ENCODE data around the gene WWOX. TPM values are rescaled to one million over a fixed set of nuclear protein-coding genes. Genes with fewer than 3 reads are reported as not detected.

The WWOX gene
- total RNA-seq, 6 experiments from 2014 or later: 0.46 to 3.4 (median 1.3) TPM

DNA sequence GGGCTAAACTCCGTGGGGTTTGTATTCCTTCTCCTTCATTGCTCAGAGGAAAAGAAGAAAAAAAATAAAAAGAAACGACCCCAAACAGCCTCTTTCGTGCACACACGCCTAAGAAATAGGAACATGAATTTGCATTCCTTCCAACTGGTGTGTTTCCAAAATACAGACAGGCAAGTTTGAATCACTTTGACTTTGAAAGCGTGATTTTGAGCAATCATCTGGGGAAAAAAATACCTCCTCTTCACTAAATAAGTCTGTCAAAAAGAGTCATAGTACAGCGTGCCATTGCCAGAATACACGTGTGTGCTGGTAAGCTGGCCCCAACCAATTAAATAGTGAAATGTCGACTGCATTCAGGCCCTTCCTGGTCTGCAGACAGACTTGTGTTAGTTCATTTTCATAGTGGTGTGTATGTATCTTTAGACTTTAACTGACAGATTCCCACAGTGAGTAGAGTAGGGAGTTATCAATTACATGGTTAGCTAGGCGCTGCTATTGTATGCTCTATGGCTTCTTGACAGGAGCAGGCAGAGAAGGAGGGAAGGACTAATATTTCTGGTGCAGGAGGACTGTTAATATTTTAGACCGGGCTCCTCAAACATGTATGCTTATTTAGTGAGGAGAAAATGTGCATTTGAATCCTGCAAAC, 882.8 kb downstream of the WWOX start:
- no peaks in the 10 kb centered on the region for H3K27me3 Mint-ChIP-seq (ENCODE audit: insufficient read depth)
- H3K4me1 Mint-ChIP-seq (ENCODE audit: low read depth): no peaks in the 10 kb centered on the region
- DNase-seq: no peak
- H3K4me3 Mint-ChIP-seq: no peak overlapping the region
- no peak overlapping the region for H3K27ac Mint-ChIP-seq
- TF ChIP-seq, protein P1, sequence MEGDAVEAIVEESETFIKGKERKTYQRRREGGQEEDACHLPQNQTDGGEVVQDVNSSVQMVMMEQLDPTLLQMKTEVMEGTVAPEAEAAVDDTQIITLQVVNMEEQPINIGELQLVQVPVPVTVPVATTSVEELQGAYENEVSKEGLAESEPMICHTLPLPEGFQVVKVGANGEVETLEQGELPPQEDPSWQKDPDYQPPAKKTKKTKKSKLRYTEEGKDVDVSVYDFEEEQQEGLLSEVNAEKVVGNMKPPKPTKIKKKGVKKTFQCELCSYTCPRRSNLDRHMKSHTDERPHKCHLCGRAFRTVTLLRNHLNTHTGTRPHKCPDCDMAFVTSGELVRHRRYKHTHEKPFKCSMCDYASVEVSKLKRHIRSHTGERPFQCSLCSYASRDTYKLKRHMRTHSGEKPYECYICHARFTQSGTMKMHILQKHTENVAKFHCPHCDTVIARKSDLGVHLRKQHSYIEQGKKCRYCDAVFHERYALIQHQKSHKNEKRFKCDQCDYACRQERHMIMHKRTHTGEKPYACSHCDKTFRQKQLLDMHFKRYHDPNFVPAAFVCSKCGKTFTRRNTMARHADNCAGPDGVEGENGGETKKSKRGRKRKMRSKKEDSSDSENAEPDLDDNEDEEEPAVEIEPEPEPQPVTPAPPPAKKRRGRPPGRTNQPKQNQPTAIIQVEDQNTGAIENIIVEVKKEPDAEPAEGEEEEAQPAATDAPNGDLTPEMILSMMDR (IDR thresholded peaks at IDR 0.05): no peak
- H3K9me3 Mint-ChIP-seq: peaks cover 62% of the 10 kb centered on the region
- H3K36me3 Mint-ChIP-seq (ENCODE audit: low read depth): peaks cover 7% of the 10 kb centered on the region; the same call in 1 of the 2 replicates

- no peaks in the 10 kb centered on the region for H3K27me3 Mint-ChIP-seq (ENCODE audit: insufficient read depth)
- TF ChIP-seq, protein P1 (IDR thresholded peaks at IDR 0.05): no peak
- H3K9me3 Mint-ChIP-seq: peaks cover 58% of the 10 kb centered on the region
- peaks cover 7% of the 10 kb centered on the region; the same call in 1 of the 2 replicates for H3K36me3 Mint-ChIP-seq (ENCODE audit: low read depth)
- no peak for DNase-seq
- H3K27ac Mint-ChIP-seq: no peak overlapping the region
- H3K4me1 Mint-ChIP-seq (ENCODE audit: low read depth): no peaks in the 10 kb centered on the region
- H3K4me3 Mint-ChIP-seq: no peak overlapping the region
These were observed 884.9 kb downstream of the WWOX start for GRCh38 chr16:78984324-78984723.

DNA sequence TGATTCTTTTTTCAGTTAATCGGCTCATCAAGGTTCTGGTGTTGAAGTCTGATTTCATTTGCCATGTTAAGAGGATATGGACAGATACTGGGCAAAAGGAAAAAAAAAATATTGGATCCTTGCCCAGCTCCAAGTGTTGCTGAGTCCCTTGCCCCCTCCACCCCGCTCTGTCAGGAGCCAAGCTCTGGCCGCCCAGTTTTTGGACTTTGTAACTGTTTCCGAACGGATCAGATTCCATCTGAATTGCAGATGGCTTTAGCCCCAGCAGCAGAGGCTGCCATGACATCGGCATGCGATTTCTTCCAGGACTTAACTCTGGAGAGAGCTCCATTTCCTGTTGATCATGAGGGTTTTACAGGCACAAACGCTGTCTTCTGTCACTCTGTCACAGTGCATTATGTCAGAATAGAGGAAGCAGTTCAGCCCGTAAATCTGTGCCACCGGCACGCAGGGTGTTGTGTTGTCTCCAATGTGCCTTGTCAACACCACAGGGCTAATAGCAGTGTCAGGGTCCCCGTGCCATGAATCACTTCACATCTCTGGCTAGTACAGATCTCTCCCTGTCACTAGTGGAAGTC, 885.5 kb downstream of the WWOX start:
- Mint-ChIP-seq H3K27me3 (ENCODE audit: insufficient read depth) (no peaks in the 10 kb centered on the region), H3K36me3 (ENCODE audit: low read depth) (peaks cover 7% of the 10 kb centered on the region; the same call in 1 of the 2 replicates), H3K27ac (no peak overlapping the region), H3K9me3 (peaks cover 62% of the 10 kb centered on the region), H3K4me1 (ENCODE audit: low read depth) (no peaks in the 10 kb centered on the region), H3K4me3 (no peak overlapping the region)
- TF ChIP-seq, protein P1 (IDR thresholded peaks at IDR 0.05): no peak
- DNase-seq: no peak

GRCh38 chr16:78985716-78986605, 886.5 kb downstream of the WWOX start:
- peaks cover 65% of the 10 kb centered on the region for H3K9me3 Mint-ChIP-seq
- H3K4me3 Mint-ChIP-seq: no peak overlapping the region
- no peaks in the 10 kb centered on the region for H3K4me1 Mint-ChIP-seq (ENCODE audit: low read depth)
- H3K36me3 Mint-ChIP-seq (ENCODE audit: low read depth): peaks cover 7% of the 10 kb centered on the region; the same call in 1 of the 2 replicates
- TF ChIP-seq, protein P1 (IDR thresholded peaks at IDR 0.05): no peak
- H3K27ac Mint-ChIP-seq: no peak overlapping the region
- no peak for DNase-seq
- H3K27me3 Mint-ChIP-seq (ENCODE audit: insufficient read depth): no peaks in the 10 kb centered on the region

GRCh38 chr16:78987666-78988065, 888.2 kb downstream of the WWOX start:
- TF ChIP-seq, protein P1 (IDR thresholded peaks at IDR 0.05): no peak
- peaks cover 69% of the 10 kb centered on the region for H3K9me3 Mint-ChIP-seq
- H3K27ac Mint-ChIP-seq: no peak overlapping the region
- H3K4me3 Mint-ChIP-seq: no peak overlapping the region
- H3K27me3 Mint-ChIP-seq (ENCODE audit: insufficient read depth): no peaks in the 10 kb centered on the region
- DNase-seq: no peak
- peaks cover 7% of the 10 kb centered on the region; the same call in 1 of the 2 replicates for H3K36me3 Mint-ChIP-seq (ENCODE audit: low read depth)
- H3K4me1 Mint-ChIP-seq (ENCODE audit: low read depth): no peaks in the 10 kb centered on the region
